HEK293 (cell line): ENCODE data around the gene IGLON5.

Source experiments
- BCL11B ChIP-seq: fragments of 450-650 bp; formaldehyde crosslinking; IDR thresholded peaks from 2 replicates; pipeline ENCODE4 v1.5.1; 2016; ENCODE audit warnings: low read depth, missing biosample characterization, missing genetic modification characterization
- BCL6B ChIP-seq: fragments of 450-650 bp; formaldehyde crosslinking; IDR thresholded peaks from 2 replicates; pipeline ENCODE4 v1.5.1; 2017; ENCODE audit warnings: missing biosample characterization, missing genetic modification characterization
- GLIS1 ChIP-seq: fragments of 450-650 bp; formaldehyde crosslinking; IDR thresholded peaks from 2 replicates; pipeline ENCODE4 v1.5.1; 2016; ENCODE audit warnings: missing biosample characterization, missing genetic modification characterization
- HOXA7 ChIP-seq: sonication (generic); formaldehyde crosslinking; IDR thresholded peaks from 2 replicates; pipeline ENCODE4 v1.8.1; 2022; ENCODE audit warnings: missing genetic modification reagents, borderline replicate concordance
- INSM2 ChIP-seq: fragments of 450-650 bp; formaldehyde crosslinking; IDR thresholded peaks from 2 replicates; pipeline ENCODE4 v1.5.1; 2016; ENCODE audit warnings: missing biosample characterization, missing genetic modification characterization
- KLF7 ChIP-seq: fragments of 450-650 bp; formaldehyde crosslinking; IDR thresholded peaks from 2 replicates; pipeline ENCODE4 v1.5.1; 2016; ENCODE audit warnings: missing biosample characterization, missing genetic modification characterization, borderline replicate concordance
- PBX3 ChIP-seq: sonication (generic); formaldehyde crosslinking; IDR thresholded peaks from 2 replicates; pipeline ENCODE4 v1.8.1; 2022; ENCODE audit warnings: mild to moderate bottlenecking, moderate library complexity, missing genetic modification reagents
- PRDM2 ChIP-seq: fragments of 450-650 bp; formaldehyde crosslinking; IDR thresholded peaks from 2 replicates; pipeline ENCODE4 v1.5.1; 2016; ENCODE audit warnings: missing biosample characterization, missing genetic modification characterization, borderline replicate concordance
- PRDM4 ChIP-seq: fragments of 450-650 bp; formaldehyde crosslinking; IDR thresholded peaks from 2 replicates; pipeline ENCODE4 v1.5.1; 2017; ENCODE audit warnings: missing biosample characterization, missing genetic modification characterization
- YY2 ChIP-seq: fragments of 450-650 bp; formaldehyde crosslinking; IDR thresholded peaks from 2 replicates; pipeline ENCODE4 v1.5.1; 2016; ENCODE audit warnings: missing biosample characterization, missing genetic modification characterization
- ZFP69B ChIP-seq: fragments of 450-650 bp; formaldehyde crosslinking; IDR thresholded peaks from 2 replicates; pipeline ENCODE4 v1.5.1; 2016; ENCODE audit warnings: missing biosample characterization, missing genetic modification characterization
- ZNF10 ChIP-seq: fragments of 450-650 bp; formaldehyde crosslinking; IDR thresholded peaks from 2 replicates; pipeline ENCODE4 v1.5.1; 2017; ENCODE audit warnings: missing biosample characterization, missing genetic modification characterization
- ZNF155 ChIP-seq: fragments of 450-650 bp; formaldehyde crosslinking; IDR thresholded peaks from 2 replicates; pipeline ENCODE4 v1.5.1; 2016; ENCODE audit warnings: missing biosample characterization, missing genetic modification characterization
- ZNF292 ChIP-seq: fragments of 450-650 bp; formaldehyde crosslinking; IDR thresholded peaks from 2 replicates; pipeline ENCODE4 v1.5.1; 2016; ENCODE audit warnings: low read depth, missing biosample characterization, missing genetic modification characterization, borderline replicate concordance
- ZNF302 ChIP-seq: fragments of 450-650 bp; formaldehyde crosslinking; IDR thresholded peaks from 2 replicates; pipeline ENCODE4 v1.5.1; 2016; ENCODE audit warnings: missing biosample characterization, missing genetic modification characterization, low read depth
- ZNF335 ChIP-seq: fragments of 450-650 bp; formaldehyde crosslinking; conservative IDR thresholded peaks from 2 replicates; pipeline ENCODE4 v1.5.1; 2016; ENCODE audit warnings: missing biosample characterization, missing genetic modification characterization
- ZNF433 ChIP-seq: fragments of 450-650 bp; formaldehyde crosslinking; IDR thresholded peaks from 2 replicates; pipeline ENCODE4 v1.5.1; 2016; ENCODE audit warnings: missing biosample characterization, missing genetic modification characterization, low read depth
- ZNF501 ChIP-seq: fragments of 450-650 bp; formaldehyde crosslinking; IDR thresholded peaks from 2 replicates; pipeline ENCODE4 v1.5.1; 2016; ENCODE audit warnings: missing biosample characterization, missing genetic modification characterization
- ZNF544 ChIP-seq: fragments of 450-650 bp; formaldehyde crosslinking; IDR thresholded peaks from 2 replicates; pipeline ENCODE4 v1.5.0; 2017; ENCODE audit warnings: missing biosample characterization, missing genetic modification characterization
- ZNF548 ChIP-seq: fragments of 450-650 bp; formaldehyde crosslinking; IDR thresholded peaks from 2 replicates; pipeline ENCODE4 v1.5.1; 2016; ENCODE audit warnings: missing biosample characterization, missing genetic modification characterization
- ZNF558 ChIP-seq: fragments of 450-650 bp; formaldehyde crosslinking; IDR thresholded peaks from 2 replicates; pipeline ENCODE4 v1.5.1; 2016; ENCODE audit warnings: missing biosample characterization, missing genetic modification characterization
- ZNF571 ChIP-seq: fragments of 450-650 bp; formaldehyde crosslinking; IDR thresholded peaks from 2 replicates; pipeline ENCODE4 v1.5.0; 2017; ENCODE audit warnings: missing biosample characterization, missing genetic modification characterization
- ZNF585B ChIP-seq: fragments of 450-650 bp; formaldehyde crosslinking; IDR thresholded peaks from 2 replicates; pipeline ENCODE4 v1.5.1; 2016; ENCODE audit warnings: missing biosample characterization, missing genetic modification characterization
- ZNF701 ChIP-seq: fragments of 450-650 bp; formaldehyde crosslinking; IDR thresholded peaks from 2 replicates; pipeline ENCODE4 v1.5.1; 2016; ENCODE audit warnings: missing biosample characterization, missing genetic modification characterization
- ZNF76 ChIP-seq: fragments of 450-650 bp; formaldehyde crosslinking; IDR thresholded peaks from 2 replicates; pipeline ENCODE4; 2016; ENCODE audit warnings: low read depth, missing biosample characterization, missing genetic modification characterization, borderline replicate concordance
- ZNF792 ChIP-seq: fragments of 450-650 bp; formaldehyde crosslinking; IDR thresholded peaks from 2 replicates; pipeline ENCODE4 v1.5.1; 2016; ENCODE audit warnings: missing biosample characterization, missing genetic modification characterization
- ZSCAN23 ChIP-seq: fragments of 450-650 bp; formaldehyde crosslinking; IDR thresholded peaks from 2 replicates; pipeline ENCODE4 v1.5.1; 2016; ENCODE audit warnings: missing biosample characterization, missing genetic modification characterization

Gene IGLON5

GRCh38 chr19:51366389-51367254 is 55.2 kb downstream of the IGLON5 start (continued):
- TF ChIP-seq ZNF155 (tag by site-specific recombination) (no peak), PBX3 (no peak), ZNF571 (tag by site-specific recombination) (no peak), HOXA7 (CRISPR knock-in tag) (no peak), ZNF544 (tag by site-specific recombination) (no peak), PRDM4 (peak; percentile 60; the same call in 1 of the 2 replicates), BCL6B (no peak), YY2 (tag by site-specific recombination) (peak; percentile 76), ZFP69B (peak; percentile 77), ZNF792 (tag by site-specific recombination) (0 out of 2 replicates have a peak, but pooled peaks have one; percentile 12), ZNF76 (tag by site-specific recombination) (peak; percentile 79), ZNF558 (tag by site-specific recombination) (no peak), ZNF585B (tag by site-specific recombination) (no peak), PRDM2 (tag by site-specific recombination) (no peak), ZNF302 (tag by site-specific recombination) (no peak), ZNF335 (peak; percentile 81), GLIS1 (no peak; the same call in 1 of the 2 replicates), ZNF292 (tag by site-specific recombination) (no peak), ZNF501 (tag by site-specific recombination) (0 out of 2 replicates have a peak, but pooled peaks have one; percentile 38), INSM2 (no peak), ZNF433 (tag by site-specific recombination) (no peak), KLF7 (peak; percentile 73; the same call in 1 of the 2 replicates), ZNF701 (tag by site-specific recombination) (no peak), ZNF548 (tag by site-specific recombination) (no peak), ZNF10 (tag by site-specific recombination) (peak; percentile 10; the same call in 1 of the 2 replicates), BCL11B (tag by site-specific recombination) (peak; percentile 87; the same call in 1 of the 2 replicates), ZSCAN23 (tag by site-specific recombination) (no peak)
